Testis (tissue), 2 donors: ENCODE data around the gene SEC63.

Experiments used
- CTCF ChIP-seq, 3 experiments: fragments of 450-650 bp in 2 of 3; fragments of 200-600 bp in 1 of 3; sonication (generic) in 1 of 3; IDR thresholded peaks; one replicate each; pipeline ENCODE4 v1.5.1; 2016 to 2019; ENCODE audit warnings: antibody characterized with exemption in 3 of 3, mild to moderate bottlenecking in 2 of 3, moderate library complexity in 1 of 3
- POLR2A ChIP-seq: fragments of 450-650 bp; IDR thresholded peaks from one replicate; pipeline ENCODE4 v1.6.1; 2017; ENCODE audit warnings: antibody characterized with exemption, mild to moderate bottlenecking, moderate library complexity

GRCh38 chr6:108002365-108003221 is 44.6 kb upstream of the SEC63 start:
- TF ChIP-seq CTCF (IDR thresholded peaks at IDR 0.05) (no peak), POLR2A (no peak)
